Peyer's patch (tissue), 4 donors: ENCODE measurements around the gene SLC40A1.

Experiments used
- CTCF ChIP-seq, 6 experiments: fragments of 450-650 bp in 4 of 6; fragments of 200-600 bp in 2 of 6; sonication (generic) in 1 of 6; IDR thresholded peaks; one replicate each; pipeline ENCODE4 v1.5.1; 2017 to 2019; ENCODE audit warnings: antibody characterized with exemption in 6 of 6, mild to moderate bottlenecking in 3 of 6, moderate library complexity in 1 of 6
- POLR2A ChIP-seq, 2 donors: fragments of 450-650 bp; IDR thresholded peaks; one replicate each; pipeline ENCODE4 v1.5.1; 2017; ENCODE audit warnings: antibody characterized with exemption in 2 of 2, mild to moderate bottlenecking in 2 of 2, moderate library complexity in 2 of 2

- no peak for TF ChIP-seq CTCF (IDR thresholded peaks at IDR 0.05)
- TF ChIP-seq POLR2A (IDR thresholded peaks at IDR 0.05) = no peak
Observed at GRCh38 chr2:189613650-189614420, 33.2 kb upstream of the SLC40A1 start.
